Karpas-422 (cell line): ENCODE data around the gene CDK14. TPM values are rescaled to one million over a fixed set of nuclear protein-coding genes. Genes with fewer than 3 reads are reported as not detected.

Experiments used
- DNase-seq: peaks from one replicate; pipeline ENCODE4 v3.0.0-alpha.2; 2015
- H2AFZ ChIP-seq: fragments of 200-600 bp; sonication (generic); 2 replicates; pipeline ENCODE4 v1.6.1; 2014; ENCODE audit warnings: antibody characterized with exemption, low read length, mixed read lengths
- H3K27ac ChIP-seq: fragments of 200-600 bp; sonication (generic); 2 replicates; pipeline ENCODE4 v1.5.1; 2014; ENCODE audit warnings: mild to moderate bottlenecking, low read length, moderate library complexity
- H3K27me3 ChIP-seq: fragments of 200-600 bp; sonication (generic); 2 replicates; pipeline ENCODE4 v1.6.1; 2014; ENCODE audit warnings: low read length, mixed read lengths
- H3K36me3 ChIP-seq: fragments of 200-600 bp; sonication (generic); 2 replicates; pipeline ENCODE4 v1.6.1; 2014; ENCODE audit warnings: low read length, mixed read lengths; ENCODE audit not compliant: insufficient read depth
- H3K4me1 ChIP-seq: fragments of 200-600 bp; sonication (generic); 2 replicates; pipeline ENCODE4 v1.6.1; 2014; ENCODE audit warnings: mild to moderate bottlenecking, low read length, mixed read lengths
- H3K4me2 ChIP-seq: fragments of 200-600 bp; sonication (generic); 2 replicates; pipeline ENCODE4 v1.6.1; 2014; ENCODE audit warnings: low read length, low read depth, mild to moderate bottlenecking; ENCODE audit not compliant: poor library complexity, severe bottlenecking
- H3K4me3 ChIP-seq: fragments of 200-600 bp; sonication (generic); 2 replicates; pipeline ENCODE4 v1.5.1; 2014; ENCODE audit warnings: mild to moderate bottlenecking, antibody characterized with exemption, low read length, mixed read lengths
- H3K79me2 ChIP-seq: fragments of 200-600 bp; sonication (generic); 2 replicates; pipeline ENCODE4 v1.6.1; 2014; ENCODE audit warnings: mild to moderate bottlenecking, low read length, mixed read lengths
- H3K9ac ChIP-seq: fragments of 200-600 bp; sonication (generic); 2 replicates; pipeline ENCODE4 v1.6.0; 2014; ENCODE audit warnings: low read length
- H3K9me2 ChIP-seq: fragments of 200-600 bp; sonication (generic), shearing (Covaris generic); replicated peaks from 2 replicates; pipeline ENCODE4 v1.6.0; 2014; ENCODE audit warnings: mild to moderate bottlenecking, low read length, moderate library complexity; ENCODE audit not compliant: insufficient read depth
- H3K9me3 ChIP-seq: fragments of 300-700, 200-600 bp; sonication (generic); 2 replicates; pipeline ENCODE4 v1.6.1; 2014; ENCODE audit warnings: low read length, mixed read lengths
- H4K20me1 ChIP-seq: fragments of 200-600 bp; sonication (generic); 2 replicates; pipeline ENCODE4 v1.6.1; 2014; ENCODE audit warnings: mild to moderate bottlenecking, antibody characterized with exemption, low read length, low read depth; ENCODE audit not compliant: insufficient read depth
- total RNA-seq: library from RNA; depleted of rRNA; stranded (reverse); fragments of >200 nt; shearing (Covaris generic); gene quantifications from 2 replicates; pipeline ENCODE4 v1.2.3, GENCODE V29; 2014; ENCODE audit warnings: low replicate concordance

Gene CDK14
- total RNA-seq, 1 experiment from 2014 or later, result 121 TPM

DNA sequence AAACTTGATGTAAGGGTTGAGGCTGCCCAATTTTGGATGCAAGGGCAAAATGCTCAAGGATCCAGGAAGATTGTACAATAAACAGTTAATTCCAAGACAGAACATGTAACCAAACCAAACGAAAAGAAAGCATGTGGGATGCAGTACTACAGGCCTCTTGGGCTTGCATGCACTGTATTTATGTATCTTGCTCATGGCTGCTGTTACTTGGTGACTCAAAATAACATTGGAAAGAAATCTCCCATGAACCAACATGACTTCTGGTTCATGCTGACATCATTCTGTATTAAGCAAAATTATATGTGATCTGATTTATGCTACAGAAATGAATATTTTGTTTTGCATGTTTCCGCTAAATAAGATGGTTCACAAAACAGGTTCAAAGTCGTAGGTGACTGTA is 602.2 kb downstream of the CDK14 start:
- H3K9me3 ChIP-seq, result no peaks in the 10 kb centered on the region
- no peak overlapping the region for H2AFZ ChIP-seq
- no peak for DNase-seq
- no peak overlapping the region for H3K27ac ChIP-seq
- H4K20me1 ChIP-seq, result no peaks in the 10 kb centered on the region
- H3K4me3 ChIP-seq, result no peak overlapping the region
- no peaks in the 10 kb centered on the region for H3K27me3 ChIP-seq
- no peak overlapping the region for H3K9ac ChIP-seq
- no peaks in the 10 kb centered on the region for H3K9me2 ChIP-seq
- no peak overlapping the region for H3K4me2 ChIP-seq
- no peaks in the 10 kb centered on the region for H3K36me3 ChIP-seq
- H3K4me1 ChIP-seq, result peaks cover 31% of the 10 kb centered on the region
- H3K79me2 ChIP-seq, result no peaks in the 10 kb centered on the region

DNA sequence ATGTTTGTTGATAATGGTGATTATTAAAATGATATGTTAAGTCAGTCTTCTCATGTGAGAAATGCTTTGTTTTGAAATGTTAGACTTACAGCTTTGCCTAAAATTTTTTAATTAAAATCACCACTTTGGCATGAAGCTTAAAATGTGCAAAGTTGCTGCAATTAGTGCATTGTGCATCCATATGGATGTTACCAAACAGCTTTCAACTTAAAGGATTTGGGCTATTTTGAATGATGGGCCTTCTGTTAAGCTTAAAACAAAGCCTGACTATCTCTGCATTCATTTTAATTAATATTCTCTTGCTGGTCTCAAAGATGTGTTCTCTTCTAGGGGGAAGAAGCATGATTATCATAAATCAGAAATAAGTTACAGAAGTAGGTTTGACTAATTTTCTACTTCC is 603.5 kb downstream of the CDK14 start:
- Histone ChIP-seq H3K9me2 (no peaks in the 10 kb centered on the region), H3K4me3 (no peak overlapping the region), H3K79me2 (no peaks in the 10 kb centered on the region), H4K20me1 (no peaks in the 10 kb centered on the region), H3K9me3 (no peaks in the 10 kb centered on the region), H3K27me3 (no peaks in the 10 kb centered on the region), H3K4me1 (peaks cover 31% of the 10 kb centered on the region), H3K9ac (no peak overlapping the region), H2AFZ (no peak overlapping the region), H3K4me2 (no peak overlapping the region), H3K36me3 (no peaks in the 10 kb centered on the region), H3K27ac (peak overlapping the region; percentile 22)
- no peak for DNase-seq

DNA sequence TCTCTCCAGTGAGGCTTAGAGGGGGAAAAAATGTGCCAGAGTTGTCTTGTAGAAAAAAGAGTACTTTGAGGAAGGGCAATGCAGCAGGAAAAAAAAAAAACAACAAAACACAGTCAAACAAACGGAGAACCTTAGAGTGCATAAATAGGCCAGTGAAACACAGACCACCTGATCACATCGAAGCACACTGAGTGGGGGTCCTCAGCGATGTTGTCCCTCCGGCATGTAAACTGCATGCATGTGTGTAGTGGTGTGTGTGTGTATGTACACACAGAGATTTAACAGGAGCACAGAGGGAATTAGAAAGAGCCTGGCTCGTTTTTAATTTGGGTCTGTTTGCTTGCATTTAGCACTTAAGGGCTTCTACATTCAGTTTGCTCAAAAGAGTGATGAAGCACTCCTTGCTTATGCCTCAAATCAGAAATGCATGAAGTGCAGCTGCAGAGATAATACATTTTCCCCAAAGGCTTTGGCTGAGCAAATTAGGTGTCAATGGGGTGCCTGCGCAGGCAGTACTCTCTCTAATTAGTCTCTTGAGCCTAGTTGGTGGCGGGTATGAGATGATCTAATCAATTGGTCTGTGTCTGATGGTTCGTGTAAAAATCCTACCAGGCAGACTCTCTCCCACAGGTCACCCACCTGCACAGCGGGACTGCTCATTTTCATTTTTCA is 605.5 kb downstream of the CDK14 start:
- Histone ChIP-seq H3K4me3 (no peak overlapping the region), H3K9me2 (no peaks in the 10 kb centered on the region), H3K9ac (no peak overlapping the region), H3K27me3 (no peaks in the 10 kb centered on the region), H3K9me3 (no peaks in the 10 kb centered on the region), H4K20me1 (no peaks in the 10 kb centered on the region), H3K4me2 (peak overlapping the region; percentile 7), H3K27ac (peak overlapping the region; percentile 45), H3K4me1 (peaks cover 31% of the 10 kb centered on the region), H2AFZ (no peak overlapping the region), H3K79me2 (no peaks in the 10 kb centered on the region), H3K36me3 (no peaks in the 10 kb centered on the region)
- DNase-seq, result peak; percentile 50

DNA sequence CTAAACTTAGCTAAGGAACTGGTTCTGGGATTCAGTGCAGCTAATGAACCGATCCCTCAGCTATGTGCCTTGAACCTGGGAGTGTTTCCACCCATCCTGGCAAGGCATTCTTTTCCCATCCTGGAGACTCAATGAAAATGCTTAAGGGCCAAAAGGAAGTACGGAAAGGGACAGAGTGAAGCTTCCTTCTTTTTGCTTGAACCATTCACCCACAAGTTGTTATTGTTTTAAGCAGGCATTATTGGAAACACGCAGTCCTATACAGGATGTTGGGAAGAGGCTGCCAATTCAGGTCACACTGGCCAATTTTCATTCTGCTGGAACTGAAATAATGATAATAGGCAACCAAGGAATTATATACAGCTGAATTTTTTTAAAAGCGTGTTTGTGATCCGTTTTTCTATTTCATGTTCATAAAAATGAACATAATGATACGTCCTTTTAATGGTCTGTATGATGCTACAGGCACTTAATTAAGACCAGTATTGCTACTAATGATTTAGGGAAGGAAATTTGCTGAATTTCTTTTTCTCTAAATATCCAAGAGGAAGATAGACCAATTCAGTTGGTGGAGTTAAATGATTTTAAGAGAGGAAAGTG is 610.3 kb downstream of the CDK14 start:
- H3K9ac ChIP-seq, result no peak overlapping the region
- H2AFZ ChIP-seq, result no peak overlapping the region
- H3K4me2 ChIP-seq, result no peak overlapping the region
- H3K4me1 ChIP-seq, result peaks cover 11% of the 10 kb centered on the region
- no peaks in the 10 kb centered on the region for H3K79me2 ChIP-seq
- no peaks in the 10 kb centered on the region for H4K20me1 ChIP-seq
- DNase-seq, result no peak
- no peak overlapping the region for H3K27ac ChIP-seq
- H3K9me2 ChIP-seq, result no peaks in the 10 kb centered on the region
- peaks cover 4% of the 10 kb centered on the region; the same call in 1 of the 2 replicates for H3K36me3 ChIP-seq
- no peaks in the 10 kb centered on the region for H3K27me3 ChIP-seq
- H3K9me3 ChIP-seq, result no peaks in the 10 kb centered on the region
- H3K4me3 ChIP-seq, result no peak overlapping the region

DNA sequence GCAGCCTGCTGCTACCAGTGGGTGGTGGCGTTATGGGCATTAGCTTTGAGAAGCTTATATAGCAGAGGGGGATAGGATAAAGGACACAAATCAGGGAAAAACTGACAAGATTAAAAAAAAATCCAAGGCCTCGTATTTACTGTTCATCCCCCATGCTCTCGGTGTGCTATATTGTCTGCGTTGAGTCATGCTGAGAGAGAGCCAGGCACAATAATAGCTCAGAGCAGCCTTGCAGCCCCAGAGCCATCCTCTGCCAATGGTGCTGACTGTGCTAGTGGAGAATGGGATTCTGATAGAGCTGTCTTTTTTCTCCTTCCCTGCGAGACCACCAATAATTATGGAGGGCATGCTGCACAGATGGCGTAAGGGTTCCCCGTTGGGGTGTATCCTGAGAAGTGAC is 616.5 kb downstream of the CDK14 start:
- no peak overlapping the region for H3K4me3 ChIP-seq
- no peak overlapping the region for H3K27ac ChIP-seq
- H3K9ac ChIP-seq, result no peak overlapping the region
- H3K4me2 ChIP-seq, result no peak overlapping the region
- H2AFZ ChIP-seq, result no peak overlapping the region
- H3K36me3 ChIP-seq, result peaks cover 4% of the 10 kb centered on the region; the same call in 1 of the 2 replicates
- DNase-seq, result no peak
- H3K9me2 ChIP-seq, result no peaks in the 10 kb centered on the region
- H4K20me1 ChIP-seq, result no peaks in the 10 kb centered on the region
- H3K27me3 ChIP-seq, result no peaks in the 10 kb centered on the region
- H3K4me1 ChIP-seq, result no peaks in the 10 kb centered on the region
- no peaks in the 10 kb centered on the region for H3K9me3 ChIP-seq
- no peaks in the 10 kb centered on the region for H3K79me2 ChIP-seq

DNA sequence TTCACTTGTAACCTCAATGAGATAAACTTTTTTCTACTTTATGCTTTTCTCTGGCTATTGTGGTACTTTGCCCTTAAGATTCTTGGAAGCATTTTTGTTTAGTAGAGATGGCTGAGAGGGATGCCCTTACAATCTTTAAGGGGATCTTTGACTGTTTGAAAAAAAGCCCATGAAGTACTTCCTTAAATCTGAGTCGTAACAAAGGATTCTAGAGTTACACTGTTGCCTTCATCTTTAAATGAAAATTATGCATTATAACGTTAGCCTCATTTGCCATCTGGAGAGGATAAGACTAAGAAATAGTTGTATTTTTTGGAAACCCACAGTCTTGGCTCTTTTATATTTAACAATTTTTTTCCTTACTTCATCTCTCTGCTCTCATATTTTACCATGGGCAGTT is 630.3 kb downstream of the CDK14 start:
- Histone ChIP-seq H3K4me3 (no peak overlapping the region), H3K9ac (no peak overlapping the region), H3K9me3 (no peaks in the 10 kb centered on the region), H3K27me3 (no peaks in the 10 kb centered on the region), H4K20me1 (no peaks in the 10 kb centered on the region), H2AFZ (no peak overlapping the region), H3K4me2 (no peak overlapping the region), H3K4me1 (no peaks in the 10 kb centered on the region; the same call in 1 of the 2 replicates), H3K9me2 (no peaks in the 10 kb centered on the region), H3K79me2 (no peaks in the 10 kb centered on the region), H3K36me3 (no peaks in the 10 kb centered on the region), H3K27ac (no peak overlapping the region)
- DNase-seq, result no peak

DNA sequence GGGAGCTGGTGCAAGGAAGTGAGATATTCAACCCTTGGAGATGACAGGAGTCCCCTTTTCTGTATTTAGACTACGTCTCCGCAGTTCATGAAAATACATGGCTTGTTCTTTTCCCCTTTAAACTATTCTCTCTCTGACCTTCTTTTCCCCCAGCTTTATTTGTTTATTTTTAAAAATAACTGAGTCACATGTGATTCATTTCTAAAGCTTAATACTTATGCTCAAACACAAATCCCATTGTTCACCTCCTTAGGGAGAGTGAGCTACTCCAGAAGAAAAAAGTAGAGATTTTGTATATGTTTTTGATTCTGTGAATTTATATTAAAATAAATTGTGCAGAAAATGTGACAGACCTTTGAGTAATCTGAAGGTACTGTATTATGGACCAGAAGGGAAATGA is 632.2 kb downstream of the CDK14 start:
- H3K4me2 ChIP-seq, result no peak overlapping the region
- no peak overlapping the region for H3K27ac ChIP-seq
- no peak overlapping the region for H2AFZ ChIP-seq
- no peak overlapping the region for H3K4me3 ChIP-seq
- DNase-seq, result no peak
- H4K20me1 ChIP-seq, result no peaks in the 10 kb centered on the region
- no peaks in the 10 kb centered on the region for H3K9me3 ChIP-seq
- no peaks in the 10 kb centered on the region; the same call in 1 of the 2 replicates for H3K4me1 ChIP-seq
- H3K36me3 ChIP-seq, result no peaks in the 10 kb centered on the region
- no peaks in the 10 kb centered on the region for H3K27me3 ChIP-seq
- H3K9ac ChIP-seq, result no peak overlapping the region
- no peaks in the 10 kb centered on the region for H3K79me2 ChIP-seq
- H3K9me2 ChIP-seq, result no peaks in the 10 kb centered on the region

DNA sequence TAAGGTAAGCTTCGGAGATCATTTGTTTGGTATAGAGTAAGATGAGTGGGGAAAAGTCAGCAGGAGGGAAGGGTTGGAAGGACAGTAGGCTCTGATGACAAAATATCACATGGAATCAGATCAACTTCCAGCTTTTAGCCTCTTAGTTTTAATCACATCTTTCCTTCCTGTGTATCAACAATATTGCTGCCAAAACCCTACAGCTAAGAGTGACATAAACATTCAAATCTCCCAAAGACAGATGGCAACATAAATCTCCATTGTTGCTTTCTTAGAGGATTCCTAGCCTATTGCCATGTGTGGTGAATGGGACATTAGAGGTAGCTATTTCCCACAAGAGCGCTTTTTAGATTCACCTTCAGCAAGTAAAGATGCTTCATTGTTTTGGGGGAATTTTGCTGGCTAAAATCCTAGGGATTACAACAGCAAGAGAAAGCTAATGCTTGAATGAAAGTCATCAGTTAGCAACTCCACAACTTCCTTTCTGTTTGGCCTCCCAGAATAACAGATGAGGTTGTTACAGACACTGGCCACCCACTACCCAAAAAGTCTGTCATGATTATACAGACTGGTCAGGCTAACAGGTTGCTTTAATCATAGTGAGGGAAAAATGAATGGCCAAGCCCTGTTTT is 632.9 kb downstream of the CDK14 start:
- no peak overlapping the region for H3K4me3 ChIP-seq
- H3K9ac ChIP-seq, result no peak overlapping the region
- H3K36me3 ChIP-seq, result no peaks in the 10 kb centered on the region
- H3K4me2 ChIP-seq, result no peak overlapping the region
- no peaks in the 10 kb centered on the region for H3K79me2 ChIP-seq
- H3K27ac ChIP-seq, result no peak overlapping the region
- no peak for DNase-seq
- no peaks in the 10 kb centered on the region for H3K9me2 ChIP-seq
- no peaks in the 10 kb centered on the region; the same call in 1 of the 2 replicates for H3K4me1 ChIP-seq
- no peaks in the 10 kb centered on the region for H3K9me3 ChIP-seq
- no peaks in the 10 kb centered on the region for H4K20me1 ChIP-seq
- H2AFZ ChIP-seq, result no peak overlapping the region
- no peaks in the 10 kb centered on the region for H3K27me3 ChIP-seq
